CD4-positive, alpha-beta T cell treated with Interleukin-1 beta for 1 hour (primary cell): ENCODE data around the gene KATNIP.

Experiments
- DNase-seq, 2 donors: peaks; one replicate each; pipeline ENCODE4 v3.0.0-alpha.2; 2020 to 2022

The KATNIP gene

DNA sequence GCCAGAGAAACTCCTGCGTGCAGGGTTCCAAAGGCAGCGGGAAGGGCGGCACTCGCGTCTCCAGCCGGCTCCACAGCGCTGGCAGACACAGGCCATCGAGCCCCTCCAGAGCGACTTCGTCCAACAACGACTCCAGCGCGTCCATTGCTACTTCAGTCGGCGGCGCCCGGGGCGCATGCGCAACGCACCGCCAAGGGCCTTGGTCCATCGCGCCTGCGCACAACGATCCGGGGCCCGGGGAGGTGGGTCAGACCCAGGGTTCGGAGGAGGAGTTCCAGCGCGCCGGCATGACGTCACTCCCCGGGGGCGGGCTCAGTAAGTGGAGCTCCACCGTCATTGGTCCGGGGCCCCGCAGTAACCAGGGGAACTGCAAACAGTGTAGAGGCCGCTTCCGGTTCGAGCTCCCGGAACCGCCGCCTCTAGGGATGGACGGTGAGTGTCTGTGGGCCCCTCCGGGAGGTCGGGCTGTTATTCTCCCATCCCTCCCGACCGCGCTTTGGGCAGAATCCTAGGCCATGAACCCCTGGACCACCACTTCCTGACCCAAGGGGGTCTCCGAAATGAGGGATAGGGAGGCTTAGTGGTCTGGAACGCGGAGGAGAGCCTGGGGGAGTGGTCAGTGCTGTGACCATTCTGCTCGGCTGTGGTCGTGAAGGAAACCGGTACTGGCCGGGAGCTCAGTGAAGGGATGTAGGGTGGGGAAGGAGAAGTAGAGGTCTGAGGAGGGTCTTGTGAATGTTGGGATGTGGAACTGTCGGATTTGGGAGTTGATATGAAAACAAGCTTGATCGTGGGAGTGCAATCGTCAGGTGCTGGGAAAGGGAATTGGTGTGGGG, at the start of gene KATNIP, which contains the start of gene GTF3C1:
Gene KATNIP (plus strand): TSS at position 399 of the 836 bp plus-strand sequence. CDS start 27 bp downstream, at position 426.
Gene GTF3C1 (minus strand): TSS at position 168 of the 836 bp plus-strand sequence. CDS start 23 bp downstream, at position 145.
- peak; percentile 99 to 100 for DNase-seq

DNA sequence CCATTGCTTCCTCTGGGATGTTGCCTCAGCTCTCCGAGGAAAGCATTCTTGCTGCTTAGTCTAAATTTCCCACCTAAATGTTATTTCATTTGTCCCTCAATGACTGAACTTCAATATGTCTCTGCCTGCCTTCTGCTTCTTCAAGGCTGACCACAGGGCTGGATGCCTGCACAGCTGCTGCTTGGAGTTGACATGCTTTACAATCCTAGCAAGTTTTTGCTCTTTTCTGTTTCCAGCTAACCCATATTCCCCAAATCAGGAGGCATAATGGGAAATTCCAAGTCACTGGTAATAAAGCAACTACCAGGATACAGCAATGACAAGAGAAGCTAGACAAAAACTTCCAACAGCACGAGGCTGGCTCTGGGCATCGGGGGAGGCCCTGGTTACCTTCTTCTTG, 49.1 kb upstream of the KATNIP start:
- no peak for DNase-seq

DNA sequence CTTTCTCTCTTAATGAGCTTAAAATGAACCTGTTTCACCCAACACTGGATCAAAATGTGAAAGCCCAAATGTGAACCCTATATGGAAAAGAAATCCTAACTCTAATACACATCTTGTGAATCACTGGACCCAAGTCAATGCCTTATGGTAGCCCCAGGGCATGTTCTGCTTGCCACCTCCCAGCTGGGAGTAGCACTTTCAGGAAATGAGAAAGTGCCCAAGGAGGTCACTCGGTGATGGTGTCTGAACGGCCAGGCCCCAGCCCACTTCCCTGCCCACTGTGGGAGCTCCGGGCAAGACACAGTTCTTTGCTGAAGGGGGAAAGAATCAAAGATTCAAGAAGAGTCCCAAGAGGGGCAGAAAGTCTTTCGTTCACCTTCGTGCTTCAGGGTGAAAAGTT, 46.3 kb upstream of the KATNIP start:
- no peak for DNase-seq

DNA sequence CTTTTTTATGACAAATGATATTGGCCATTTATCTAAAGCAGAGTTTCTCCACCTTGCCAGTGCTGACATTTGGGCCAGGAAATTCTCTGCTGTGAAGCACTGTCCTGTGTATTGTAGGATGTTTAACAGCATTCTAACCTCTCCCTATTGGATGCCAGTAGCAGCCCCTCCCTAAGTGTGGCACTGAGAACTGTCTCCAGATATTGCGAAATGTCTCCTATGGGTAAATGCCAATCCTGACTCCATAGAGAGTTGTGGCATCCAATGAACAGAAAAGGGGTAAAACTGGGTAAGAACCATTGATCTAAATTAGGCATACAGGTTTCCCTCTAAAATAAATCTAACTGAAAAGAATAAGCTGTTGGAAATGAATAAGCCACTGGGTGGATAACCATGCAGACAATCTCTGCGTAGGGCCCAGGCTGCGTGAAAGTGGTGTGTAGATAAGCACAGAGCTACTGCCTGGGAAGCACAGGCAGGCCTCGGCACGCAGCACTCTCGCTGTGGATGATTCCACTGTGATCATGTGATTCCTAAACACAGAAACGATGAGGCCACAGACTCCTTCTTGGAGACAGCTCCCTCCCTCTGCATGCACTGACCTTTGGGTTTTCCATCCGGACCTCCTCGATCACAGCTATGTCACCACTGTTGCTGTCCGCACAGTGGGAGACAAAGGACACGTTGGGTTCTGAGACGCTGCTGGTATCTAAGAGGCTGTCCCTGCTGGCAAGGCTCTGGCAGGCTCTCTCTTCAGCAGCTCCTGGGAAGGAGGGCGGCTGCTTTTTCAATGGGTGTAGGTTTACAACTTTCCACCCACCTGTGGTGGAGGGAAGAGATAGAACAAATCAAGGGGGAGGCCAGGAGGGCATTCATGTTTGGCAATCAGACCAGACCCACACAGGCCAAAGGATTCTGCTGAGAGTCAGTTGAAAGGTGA, 44.4 kb upstream of the KATNIP start:
- DNase-seq, result no peak

DNA sequence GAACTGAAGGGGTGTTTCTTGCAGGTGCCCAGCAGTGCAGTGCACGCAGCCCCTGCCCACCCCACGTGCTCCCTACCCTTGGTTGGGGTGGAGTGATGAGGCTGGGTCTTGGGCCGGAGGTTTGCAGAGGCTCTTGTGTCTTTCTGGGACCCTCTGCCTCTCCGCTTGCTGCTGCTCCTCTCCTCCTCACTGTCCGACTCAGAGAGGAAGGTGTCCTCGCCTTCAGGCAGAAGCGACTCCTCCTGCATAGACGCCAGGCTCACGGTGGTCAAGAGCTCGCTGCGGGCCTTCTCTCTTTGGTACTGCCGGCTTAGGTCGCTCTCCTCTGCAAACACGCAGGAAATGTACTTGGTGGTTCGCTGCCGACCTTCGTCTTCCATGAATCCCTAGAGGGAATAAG, 43.2 kb upstream of the KATNIP start:
- DNase-seq, result no peak

DNA sequence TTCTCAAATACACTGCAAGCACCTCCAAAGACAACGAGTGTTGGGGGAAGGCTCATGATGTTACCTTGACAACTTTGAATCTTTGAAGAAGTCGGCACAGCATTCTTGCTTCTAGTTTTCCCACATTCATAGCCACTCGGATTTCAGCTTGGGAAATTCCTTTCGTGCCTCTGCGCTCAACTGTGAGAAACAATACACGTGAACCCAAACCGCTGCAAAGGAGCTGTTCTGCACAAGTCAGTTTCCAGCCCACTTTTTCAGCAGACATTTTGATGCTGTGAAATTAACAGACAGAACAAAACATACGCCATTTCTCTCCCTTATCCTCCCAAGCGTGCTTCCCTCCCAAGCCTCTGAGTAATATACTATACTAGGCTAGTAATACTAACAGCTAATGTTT, 41.5 kb upstream of the KATNIP start:
- DNase-seq, result no peak

DNA sequence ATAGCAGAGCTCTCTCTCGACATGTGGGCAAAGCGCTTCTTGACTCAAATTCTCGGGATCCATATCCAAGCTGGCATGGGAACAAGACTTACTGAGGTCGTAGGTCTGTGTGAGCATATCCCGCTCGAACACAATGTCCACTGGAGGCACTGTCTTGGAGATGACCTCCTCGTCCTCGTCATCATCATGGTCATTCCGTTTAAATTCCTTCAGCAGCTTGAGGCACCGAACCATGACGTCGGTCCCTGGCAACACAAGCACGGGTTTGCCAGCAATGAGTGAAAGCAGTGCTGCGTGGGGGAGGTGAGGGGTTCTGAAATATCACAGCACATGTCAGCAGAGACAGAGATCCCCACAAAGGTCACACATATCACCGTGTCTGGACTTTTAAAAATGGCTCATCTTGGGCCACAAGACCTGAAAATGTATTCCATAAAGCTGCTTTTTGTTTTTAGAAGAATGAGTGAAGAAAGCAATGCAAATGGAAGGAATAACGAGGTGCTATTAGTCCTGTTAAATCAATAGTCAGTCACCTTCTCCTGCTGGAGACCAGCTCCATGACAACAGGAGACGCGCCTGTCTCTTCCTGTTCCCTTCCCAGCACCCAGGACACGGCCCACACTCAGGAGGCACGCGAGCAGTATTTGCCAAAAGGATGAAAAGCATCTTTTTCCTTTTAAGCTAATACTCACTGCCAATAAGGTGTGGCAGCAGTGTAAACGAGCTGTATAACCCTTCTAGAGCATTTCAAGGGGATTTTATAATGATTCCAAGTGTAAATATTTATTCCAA, 38.1 kb upstream of the KATNIP start:
- no peak for DNase-seq

DNA sequence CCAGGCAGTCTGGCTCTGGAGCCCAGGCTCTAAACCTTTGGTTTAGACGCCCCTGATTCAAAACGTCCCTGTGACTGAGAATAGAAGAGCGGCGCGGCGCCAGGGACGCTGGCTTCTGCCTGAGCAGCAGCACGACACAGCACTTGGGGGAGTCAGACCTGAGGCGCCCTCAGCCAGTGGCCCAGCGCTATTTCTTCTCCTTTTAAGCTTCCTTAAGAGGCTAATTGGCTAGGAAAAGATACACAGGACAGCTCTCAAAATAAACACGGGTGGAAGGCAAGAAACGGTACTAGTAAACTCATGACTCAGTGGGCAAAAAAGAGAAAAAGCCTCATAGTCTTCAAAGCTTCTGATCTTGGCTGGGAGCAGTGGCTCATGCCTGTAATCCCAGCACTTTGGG, 35.1 kb upstream of the KATNIP start:
- no peak for DNase-seq

DNA sequence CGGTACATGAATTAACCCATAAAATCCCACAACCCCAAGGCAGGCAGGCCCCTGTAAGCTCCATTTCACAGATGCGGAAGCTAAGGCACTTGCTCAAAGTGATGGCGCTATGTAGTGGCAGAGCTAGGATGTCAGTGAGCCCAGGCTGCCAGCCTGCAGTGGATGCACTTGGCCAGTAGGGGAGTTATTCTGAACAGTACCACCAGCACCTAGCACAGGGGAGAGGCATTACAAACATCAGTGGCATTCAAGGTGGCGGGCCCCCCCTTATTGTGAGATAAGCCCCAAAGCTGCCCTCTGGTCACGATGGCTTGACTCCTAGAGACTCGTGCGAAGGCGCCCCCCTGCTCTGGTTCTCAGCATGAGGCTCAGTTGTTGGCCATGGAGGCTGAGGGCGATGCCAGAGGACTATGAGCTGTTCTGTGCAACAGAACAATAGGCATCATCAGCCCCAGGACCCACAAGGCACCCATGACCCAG, 34.0 kb upstream of the KATNIP start:
- no peak for DNase-seq

DNA sequence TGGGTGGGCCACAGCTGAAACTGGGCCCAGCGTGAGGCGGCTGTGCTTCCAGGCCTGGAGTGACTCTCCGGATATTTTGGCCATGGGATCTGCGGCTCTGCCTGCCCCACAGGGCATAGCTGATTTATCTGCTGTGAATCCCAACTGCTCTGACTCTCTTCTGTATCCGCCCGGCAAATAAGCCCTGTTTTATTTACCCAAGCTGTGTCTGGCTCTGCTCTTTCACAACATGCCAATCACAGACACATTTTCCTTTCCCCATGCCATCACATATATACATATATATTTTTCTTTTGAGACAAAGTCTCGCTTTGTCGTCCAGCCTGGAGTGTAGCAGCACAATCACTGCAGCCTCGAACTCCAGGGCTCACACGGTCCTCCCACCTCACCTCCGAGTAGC, 33.6 kb upstream of the KATNIP start:
- DNase-seq, result no peak

DNA sequence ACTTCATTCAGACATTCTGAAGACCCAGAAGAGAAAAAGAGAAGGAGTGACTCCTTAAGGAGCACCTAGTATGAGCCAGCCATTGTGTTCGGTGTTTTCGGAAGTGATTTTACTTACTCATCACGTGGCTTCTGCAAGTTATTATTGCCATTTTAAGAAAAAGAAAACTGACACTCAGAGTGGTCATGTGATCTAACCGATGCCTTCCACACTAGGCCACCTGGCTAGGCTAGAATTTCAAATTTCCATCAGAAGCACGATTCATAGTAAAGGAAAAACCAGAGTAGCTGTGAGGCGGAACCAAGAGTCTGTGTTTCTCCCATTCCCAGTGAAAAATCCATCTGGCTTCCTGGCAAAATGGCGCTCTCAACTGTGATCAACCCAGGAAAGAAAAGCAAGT, 32.3 kb upstream of the KATNIP start:
- DNase-seq, result no peak

DNA sequence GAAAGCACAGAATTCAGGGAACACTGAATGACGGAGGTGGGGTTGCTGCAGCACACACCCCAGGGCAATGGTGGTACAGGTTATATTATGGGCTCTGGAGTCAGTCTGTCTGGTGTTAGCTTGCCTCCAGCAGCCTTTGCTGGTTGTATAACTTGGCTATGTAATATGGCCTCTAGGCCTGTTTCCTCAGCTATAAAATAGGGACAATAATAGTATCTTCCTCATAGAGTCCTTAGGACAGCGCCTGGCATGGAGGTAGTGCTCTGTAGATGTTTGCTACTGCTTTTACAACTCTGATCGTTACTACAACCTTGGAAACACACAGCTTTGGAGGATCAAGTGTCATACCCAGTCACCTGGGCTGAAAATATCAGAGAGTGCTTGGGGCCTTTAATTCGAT, 31.7 kb upstream of the KATNIP start:
- no peak for DNase-seq

DNA sequence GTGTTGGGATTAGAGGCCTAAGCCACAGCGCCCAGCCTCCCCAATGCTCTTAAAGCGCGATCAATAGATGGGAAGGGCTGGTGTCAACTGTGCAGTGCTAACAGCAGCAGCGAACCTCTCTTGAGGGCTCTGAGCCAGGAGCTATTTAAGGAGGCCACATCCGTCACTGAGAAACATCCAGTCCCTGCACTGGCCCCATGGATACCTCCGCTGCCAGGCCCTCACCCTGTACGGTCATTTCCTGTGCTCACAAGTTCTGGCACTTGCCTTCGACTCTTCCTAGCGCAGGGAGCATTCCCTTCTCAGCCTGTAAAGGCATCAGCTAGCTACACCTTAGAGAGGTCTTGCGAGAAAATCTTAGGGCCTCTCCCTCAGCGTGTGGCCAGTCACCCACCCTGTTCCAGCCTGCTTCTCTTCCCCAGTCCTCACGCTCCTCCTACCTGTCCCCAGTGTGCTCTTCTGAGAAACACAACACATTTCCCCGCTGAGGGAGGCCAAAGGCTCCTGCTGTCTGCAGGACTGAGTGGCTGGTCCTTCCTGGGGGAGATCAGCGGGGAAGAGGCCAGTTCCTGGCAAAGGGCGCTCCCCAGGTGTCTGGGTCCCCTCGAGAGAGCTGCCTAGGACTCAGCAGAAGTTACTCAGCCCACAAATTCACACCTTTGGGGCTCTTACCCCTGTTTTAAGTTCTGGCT, 28.8 kb upstream of the KATNIP start:
- DNase-seq, result no peak

DNA sequence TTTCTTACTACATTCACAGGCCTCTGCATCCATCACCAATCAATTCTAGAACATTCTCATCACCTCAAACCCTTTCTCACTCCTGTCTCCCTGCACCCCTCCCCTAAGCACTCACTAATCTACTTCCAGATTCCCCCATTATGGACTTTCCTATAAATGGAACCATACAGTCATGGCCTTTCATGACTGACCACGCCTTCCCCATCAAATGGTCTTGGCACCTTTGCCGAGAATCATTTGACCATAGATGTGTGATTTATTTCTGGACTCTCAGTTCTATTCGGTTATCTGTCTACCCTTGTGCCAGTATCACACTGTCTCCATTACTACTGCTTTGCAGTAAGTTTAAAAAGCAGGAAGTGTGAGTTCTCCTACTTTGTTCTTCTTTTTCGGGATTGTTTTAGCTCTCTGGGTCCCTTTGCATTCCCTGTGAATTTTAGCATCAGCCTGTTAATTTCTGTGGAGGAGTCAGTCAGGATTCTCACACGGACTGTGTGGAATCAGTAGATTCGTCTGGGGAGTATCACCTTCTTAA, 27.7 kb upstream of the KATNIP start:
- no peak for DNase-seq

DNA sequence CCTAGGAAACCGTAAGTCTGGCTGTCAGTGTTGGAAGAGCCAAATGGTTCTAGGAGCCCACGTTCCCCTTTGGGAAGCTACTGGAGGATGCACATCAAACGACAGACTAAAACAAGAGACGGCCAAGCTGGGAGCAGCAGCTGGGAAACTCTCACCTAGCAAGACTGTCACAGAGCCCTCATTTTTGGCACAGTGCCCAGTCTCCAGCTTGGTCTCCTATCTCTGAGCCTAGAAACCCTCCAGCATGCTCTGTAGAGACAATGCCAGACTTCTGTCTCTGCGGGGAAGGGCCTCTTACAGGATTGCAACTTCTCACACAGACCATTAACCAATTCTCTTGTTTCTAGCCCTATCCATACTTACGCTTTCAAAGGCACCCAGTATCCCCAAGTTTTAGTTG, 23.8 kb upstream of the KATNIP start:
- DNase-seq, result no peak

DNA sequence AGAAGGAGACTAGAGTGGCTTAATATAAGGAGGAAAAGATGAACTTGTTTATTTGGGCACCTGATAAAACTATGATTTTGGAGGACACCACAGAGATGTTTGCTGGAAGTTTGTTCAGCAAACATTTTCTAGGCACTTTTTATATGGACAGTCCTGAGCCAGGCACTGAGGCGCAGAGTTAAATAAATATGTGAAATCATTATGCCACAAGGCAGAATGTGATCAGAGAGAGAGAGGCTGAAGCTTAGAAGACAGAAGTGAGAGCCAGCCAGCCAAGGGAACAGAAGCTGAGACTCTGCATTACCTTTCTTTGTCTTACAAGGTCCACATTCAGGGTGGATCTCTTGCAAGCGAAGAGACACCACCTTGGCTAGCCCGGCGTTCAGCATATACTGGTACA, 21.6 kb upstream of the KATNIP start:
- no peak for DNase-seq

DNA sequence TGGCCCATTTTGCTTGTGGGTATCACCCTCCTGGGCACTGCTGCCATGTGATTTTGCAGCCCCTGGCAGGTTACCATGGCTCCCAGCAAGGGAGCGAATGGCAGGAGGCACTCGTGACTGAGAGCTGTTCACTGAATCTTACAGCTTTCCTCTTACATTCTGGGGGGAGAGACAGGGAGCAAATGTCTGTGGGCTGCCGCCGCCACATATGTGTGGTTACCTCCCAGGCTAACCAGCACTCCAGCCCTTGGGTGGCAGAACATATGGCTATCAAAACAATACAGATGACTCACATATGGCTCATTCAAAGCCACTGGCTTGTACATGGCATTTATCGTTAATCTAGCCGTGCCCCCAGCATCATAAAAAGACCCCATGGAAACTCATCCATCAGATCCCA, 20.0 kb upstream of the KATNIP start:
- DNase-seq, result no peak

DNA sequence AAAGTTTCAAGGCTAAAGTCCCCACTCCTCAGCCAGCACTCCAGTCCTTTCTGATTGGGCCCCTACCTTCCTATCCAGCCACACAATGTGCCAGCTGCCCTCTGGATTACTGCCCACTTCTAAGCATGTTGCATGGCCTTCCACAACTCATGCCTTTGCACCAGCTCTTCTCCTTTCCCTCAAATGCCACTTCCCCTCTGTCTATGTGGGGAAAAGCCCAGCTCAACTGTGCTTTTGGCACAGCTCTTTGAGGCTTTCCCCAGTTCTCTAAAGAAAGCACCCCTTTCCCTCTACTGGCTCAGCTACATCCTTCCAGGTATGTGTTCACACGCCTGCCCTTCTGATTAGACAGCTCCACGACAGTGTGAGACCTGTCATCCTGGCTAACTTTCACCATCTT, 18.8 kb upstream of the KATNIP start:
- no peak for DNase-seq

DNA sequence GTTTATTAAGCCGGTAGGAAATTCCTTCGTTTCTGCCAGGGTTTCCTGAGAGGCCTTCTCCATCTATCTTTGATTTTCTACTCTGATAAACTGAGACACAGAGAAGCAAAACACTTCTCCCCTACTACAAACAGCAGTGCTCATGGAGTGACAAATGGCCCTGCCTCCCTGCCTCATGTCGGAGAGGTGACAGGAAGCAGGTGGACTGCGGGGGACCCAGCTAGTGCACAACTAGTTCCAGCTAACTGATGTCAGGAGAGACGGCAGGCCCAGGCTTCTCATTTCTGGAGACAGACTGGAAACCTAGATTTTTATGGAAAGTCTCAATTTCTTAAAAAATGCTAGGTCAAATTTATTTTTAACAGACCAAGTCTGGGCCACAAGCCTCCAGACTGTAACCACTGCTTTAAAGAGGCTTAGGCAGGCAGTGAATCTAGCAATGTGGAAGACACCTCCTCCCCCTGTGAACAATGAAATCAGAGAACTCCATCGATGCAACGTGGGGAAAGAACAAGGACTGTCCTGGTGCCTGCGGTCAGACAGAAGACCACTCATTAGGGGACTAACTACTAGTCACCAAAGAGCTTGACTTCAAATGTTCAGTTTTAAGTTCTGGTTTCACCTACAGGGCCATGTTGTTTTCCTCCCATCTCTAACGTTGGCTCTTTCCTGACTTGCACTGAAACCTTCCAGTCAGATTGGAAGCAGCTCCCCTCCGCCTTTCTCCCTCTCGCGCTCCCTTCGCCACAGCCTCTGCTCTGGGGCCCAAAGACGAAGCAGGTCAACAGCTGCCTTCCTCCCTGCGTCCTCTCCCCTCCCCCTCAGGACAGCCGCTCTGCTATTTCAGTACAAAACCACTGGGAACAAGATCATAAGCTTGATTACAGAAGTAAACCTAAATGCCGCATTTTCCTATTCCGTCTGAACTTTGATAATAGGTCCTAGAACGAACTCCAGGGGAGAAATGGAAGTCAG, 17.8 kb upstream of the KATNIP start:
- no peak for DNase-seq

DNA sequence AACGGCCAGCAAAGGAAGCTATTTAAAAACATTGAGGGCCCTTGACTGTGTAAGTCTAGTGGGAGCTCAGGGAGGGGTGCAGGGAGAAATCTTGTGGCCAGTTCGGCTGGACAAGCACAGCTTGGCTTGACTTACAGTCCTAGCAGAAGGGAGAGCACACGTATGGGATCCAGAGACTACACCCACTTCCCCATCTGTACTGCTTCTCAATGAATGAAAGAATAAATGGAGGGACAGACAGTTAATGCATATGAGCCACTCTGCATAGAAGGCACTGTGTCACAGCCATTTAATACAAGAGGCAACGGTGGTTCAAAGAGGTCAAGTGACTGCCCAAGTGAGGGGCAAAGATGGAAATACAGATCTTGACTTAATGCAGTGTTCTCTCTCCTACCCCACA, 15.7 kb upstream of the KATNIP start:
- DNase-seq, result no peak

DNA sequence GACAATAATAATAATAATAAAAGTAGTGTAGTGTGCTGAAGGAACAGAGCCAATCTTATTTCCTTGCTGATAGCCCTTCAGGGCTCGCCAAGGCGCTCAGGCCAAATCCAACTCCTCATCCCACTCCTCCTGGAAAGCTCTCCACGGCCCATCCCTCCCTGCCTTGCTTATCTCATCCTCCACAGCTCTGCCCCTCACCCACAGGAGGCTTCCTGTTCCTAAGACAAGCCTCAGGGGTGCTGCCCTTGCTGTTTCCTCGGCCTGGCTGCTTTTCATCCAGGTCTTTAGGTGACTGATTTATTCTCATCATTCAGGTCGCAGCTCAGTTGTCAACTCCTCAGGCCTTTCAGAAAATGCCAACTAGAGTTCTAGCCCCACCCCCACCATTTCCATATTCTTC, 11.4 kb upstream of the KATNIP start:
- DNase-seq, result no peak
